ENCODE data around the gene RIIAD1. TPM values are rescaled to one million over a fixed set of nuclear protein-coding genes. Genes with fewer than 3 reads are reported as not detected.

Gene RIIAD1
- total RNA-seq, 4 donors from 2014 or later, result 1.4 TPM; not detected in 3

DNA sequence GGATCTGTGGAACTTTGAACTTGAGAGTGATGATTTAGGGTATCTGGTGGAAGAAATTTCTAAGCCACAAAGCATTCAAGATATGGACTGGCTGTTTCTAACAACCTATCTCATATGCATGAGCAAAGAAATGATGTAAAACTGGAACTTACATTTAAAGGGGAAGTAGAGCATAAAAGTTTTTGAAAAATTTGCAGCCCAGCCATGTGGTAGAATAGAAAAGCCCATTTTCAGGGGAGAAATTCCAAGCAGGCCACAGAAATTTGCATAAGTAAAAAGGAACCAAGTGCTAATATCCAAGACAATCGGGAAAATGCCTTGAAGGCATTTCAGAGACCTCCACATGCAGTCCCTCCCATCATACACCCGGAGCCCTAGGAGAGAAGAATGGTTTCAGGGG lies 15.7 kb downstream of the RIIAD1 start:
- H3K36me3 ChIP-seq, result no peaks in the 10 kb centered on the region
- TF ChIP-seq POLR2AphosphoS5 (IDR thresholded peaks at IDR 0.05), result no peak
- TF ChIP-seq, protein P1, sequence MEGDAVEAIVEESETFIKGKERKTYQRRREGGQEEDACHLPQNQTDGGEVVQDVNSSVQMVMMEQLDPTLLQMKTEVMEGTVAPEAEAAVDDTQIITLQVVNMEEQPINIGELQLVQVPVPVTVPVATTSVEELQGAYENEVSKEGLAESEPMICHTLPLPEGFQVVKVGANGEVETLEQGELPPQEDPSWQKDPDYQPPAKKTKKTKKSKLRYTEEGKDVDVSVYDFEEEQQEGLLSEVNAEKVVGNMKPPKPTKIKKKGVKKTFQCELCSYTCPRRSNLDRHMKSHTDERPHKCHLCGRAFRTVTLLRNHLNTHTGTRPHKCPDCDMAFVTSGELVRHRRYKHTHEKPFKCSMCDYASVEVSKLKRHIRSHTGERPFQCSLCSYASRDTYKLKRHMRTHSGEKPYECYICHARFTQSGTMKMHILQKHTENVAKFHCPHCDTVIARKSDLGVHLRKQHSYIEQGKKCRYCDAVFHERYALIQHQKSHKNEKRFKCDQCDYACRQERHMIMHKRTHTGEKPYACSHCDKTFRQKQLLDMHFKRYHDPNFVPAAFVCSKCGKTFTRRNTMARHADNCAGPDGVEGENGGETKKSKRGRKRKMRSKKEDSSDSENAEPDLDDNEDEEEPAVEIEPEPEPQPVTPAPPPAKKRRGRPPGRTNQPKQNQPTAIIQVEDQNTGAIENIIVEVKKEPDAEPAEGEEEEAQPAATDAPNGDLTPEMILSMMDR (IDR thresholded peaks at IDR 0.05), result no peak
- TF ChIP-seq POLR2A (IDR thresholded peaks at IDR 0.05), result no peak
- TF ChIP-seq EP300 (IDR thresholded peaks at IDR 0.05), result no peak
- no peak overlapping the region for H3K27ac ChIP-seq
- no peaks in the 10 kb centered on the region for H3K27me3 ChIP-seq
- no peak overlapping the region for H3K4me3 ChIP-seq
- WGBS, 2 donors (ENCODE audit: low coverage in 1 of 2), result 58 to 79% methylated on average over 2 of the region's 2 CpGs
- ATAC-seq, result no peak
- no peaks in the 10 kb centered on the region for H3K9me3 ChIP-seq
- peaks cover 0 to 7% (median 0%) of the 10 kb centered on the region in 3 donors for H3K4me1 ChIP-seq

DNA sequence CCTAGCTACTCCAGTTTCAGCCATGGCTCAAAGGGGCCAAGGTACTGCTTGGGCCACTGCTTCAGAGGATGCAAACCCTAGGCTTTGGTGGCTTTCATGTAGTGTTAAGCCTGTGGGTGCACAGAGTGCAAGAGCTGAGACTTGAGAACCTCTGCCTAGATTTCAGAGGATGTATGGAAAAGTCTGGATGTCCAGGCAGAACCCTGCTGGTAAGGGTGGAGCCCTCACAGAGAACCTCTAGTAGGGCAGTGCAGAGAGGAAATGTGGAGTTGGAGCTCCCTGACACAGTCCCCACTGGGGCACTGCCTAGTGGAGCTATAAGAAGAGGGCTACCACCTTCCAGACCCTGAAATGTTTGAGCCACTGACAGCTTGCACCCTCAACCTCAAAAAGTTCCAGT lies 16.2 kb downstream of the RIIAD1 start:
- Histone ChIP-seq H3K4me1 (peaks cover 0 to 7% (median 0%) of the 10 kb centered on the region in 3 donors), H3K27ac (no peak overlapping the region), H3K27me3 (no peaks in the 10 kb centered on the region), H3K9me3 (no peaks in the 10 kb centered on the region), H3K4me3 (no peak overlapping the region), H3K36me3 (no peaks in the 10 kb centered on the region)
- ATAC-seq, result no peak
- no peak for TF ChIP-seq POLR2AphosphoS5 (IDR thresholded peaks at IDR 0.05)

DNA sequence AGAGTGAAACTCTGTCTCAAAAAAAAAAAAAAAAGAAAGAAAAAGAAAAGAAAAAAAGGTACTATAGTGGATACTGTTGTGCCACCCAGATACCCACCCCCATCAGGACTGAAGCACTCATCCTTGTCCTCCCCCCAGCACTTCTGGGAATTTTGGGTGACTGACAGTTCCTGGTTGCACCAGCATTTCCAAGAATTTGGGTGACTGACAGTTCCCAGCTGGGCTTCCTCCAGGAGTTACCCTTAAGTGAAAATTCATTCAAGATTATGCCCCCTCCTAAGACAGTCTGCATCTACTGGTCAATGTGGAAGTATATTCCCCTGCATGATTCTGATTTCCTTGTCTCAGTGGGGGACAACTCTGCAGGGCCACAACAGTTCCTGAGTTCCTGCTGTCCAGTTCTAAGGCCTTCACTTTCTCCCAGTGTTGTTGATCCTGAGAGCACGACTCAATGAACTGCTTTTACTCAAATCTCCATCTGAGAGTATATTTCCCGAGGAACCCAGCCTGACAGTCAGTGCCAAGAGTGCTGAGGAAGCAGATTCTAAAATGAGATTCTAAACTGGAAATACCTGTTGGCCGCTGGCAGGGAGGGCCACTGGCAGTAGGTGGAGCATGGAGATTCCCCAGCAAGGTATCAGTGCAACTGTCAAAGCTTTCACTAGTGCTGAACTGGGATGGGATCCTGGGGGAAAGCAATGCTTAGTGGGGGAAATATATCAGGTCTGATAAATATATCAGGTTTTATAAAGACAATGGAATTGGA lies 18.5 kb downstream of the RIIAD1 start:
- no peaks in the 10 kb centered on the region for H3K27me3 ChIP-seq
- H3K9me3 ChIP-seq, result no peaks in the 10 kb centered on the region
- H3K27ac ChIP-seq, result no peak overlapping the region
- WGBS, 2 donors (ENCODE audit: low coverage in 1 of 2), result 30 to 80% methylated on average over 1 to 3 of the region's 3 CpGs
- H3K4me1 ChIP-seq, result peaks cover 0 to 5% (median 0%) of the 10 kb centered on the region in 3 donors
- no peak for TF ChIP-seq EP300 (IDR thresholded peaks at IDR 0.05)
- TF ChIP-seq POLR2AphosphoS5 (IDR thresholded peaks at IDR 0.05), result no peak
- TF ChIP-seq, protein P1 (IDR thresholded peaks at IDR 0.05), result no peak
- no peak for TF ChIP-seq POLR2A (IDR thresholded peaks at IDR 0.05)
- H3K4me3 ChIP-seq, result no peak overlapping the region
- no peak for ATAC-seq
- no peaks in the 10 kb centered on the region for H3K36me3 ChIP-seq

DNA sequence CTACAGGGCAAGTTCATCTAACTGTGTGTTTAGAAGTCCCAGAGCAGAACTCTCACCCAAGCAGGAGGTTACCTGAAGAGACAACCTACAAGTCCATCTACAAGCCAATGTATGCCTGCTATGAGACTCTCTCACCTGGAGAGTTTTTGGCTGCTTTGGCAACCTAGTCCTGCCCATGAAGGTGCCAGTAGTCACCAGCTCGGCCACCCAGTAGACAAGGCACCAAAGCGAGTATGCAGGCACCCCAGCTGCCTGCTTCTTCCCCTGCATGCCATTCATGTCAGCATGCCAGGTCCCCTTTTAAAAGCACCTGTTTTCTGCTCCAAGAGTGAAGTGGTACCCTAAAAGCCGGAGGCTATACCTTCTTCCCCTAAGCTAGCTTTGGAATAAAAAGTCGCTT lies 20.2 kb downstream of the RIIAD1 start:
- WGBS, 2 donors (ENCODE audit: low coverage in 1 of 2), result 80 to 90% methylated on average over 2 to 3 of the region's 4 CpGs
- no peak for TF ChIP-seq POLR2A (IDR thresholded peaks at IDR 0.05)
- TF ChIP-seq EP300 (IDR thresholded peaks at IDR 0.05), result no peak
- no peak for TF ChIP-seq POLR2AphosphoS5 (IDR thresholded peaks at IDR 0.05)
- TF ChIP-seq, protein P1 (IDR thresholded peaks at IDR 0.05), result no peak
- no peak for ATAC-seq
- Histone ChIP-seq H3K27ac (no peak overlapping the region), H3K4me3 (no peak overlapping the region), H3K36me3 (no peaks in the 10 kb centered on the region), H3K9me3 (no peaks in the 10 kb centered on the region), H3K4me1 (no peaks in the 10 kb centered on the region), H3K27me3 (no peaks in the 10 kb centered on the region)

DNA sequence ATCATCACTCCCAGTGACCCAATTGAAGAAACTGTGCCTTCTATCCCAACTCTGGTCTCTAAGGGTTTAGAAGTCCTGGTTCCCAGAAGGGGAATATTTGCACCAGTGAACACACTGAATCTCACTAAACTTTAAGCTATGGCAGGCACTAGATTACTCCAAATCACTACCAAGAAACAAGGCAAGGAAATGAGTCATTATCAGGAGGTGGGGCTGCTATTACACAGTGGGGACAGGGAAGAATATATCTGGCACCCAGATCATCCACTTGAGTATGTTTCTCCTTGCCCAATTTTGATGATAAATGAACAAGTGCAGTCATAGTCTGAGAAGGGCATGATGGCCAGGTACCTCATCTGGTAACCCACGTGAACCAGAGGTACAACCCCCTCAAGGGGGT lies 35.0 kb downstream of the RIIAD1 start:
- Histone ChIP-seq H3K27ac (no peak overlapping the region), H3K4me1 (no peaks in the 10 kb centered on the region), H3K27me3 (no peaks in the 10 kb centered on the region), H3K36me3 (peaks cover 0 to 57% of the 10 kb centered on the region in 2 donors), H3K4me3 (no peak overlapping the region), H3K9me3 (no peaks in the 10 kb centered on the region)
- ATAC-seq, result no peak
- TF ChIP-seq POLR2A (IDR thresholded peaks at IDR 0.05), result no peak
- TF ChIP-seq EP300 (IDR thresholded peaks at IDR 0.05), result no peak
- TF ChIP-seq POLR2AphosphoS5 (IDR thresholded peaks at IDR 0.05), result no peak
- TF ChIP-seq, protein P1 (IDR thresholded peaks at IDR 0.05), result no peak
- WGBS, 2 donors (ENCODE audit: low coverage in 1 of 2), result 67% methylated on average over 1 of the region's 1 CpG; no CpG with 5 or more reads in 1 of the 2 donors

Data from gastroesophageal sphincter (tissue), 4 donors.